NCI-H446 (cell line): ENCODE data around the gene DTWD2.
A peak's percentile ranks its signal among the peaks of the same experiment; 100 is the strongest.
"Not testable (repeated sequence)": the region's sequence is repeated elsewhere in the genome, so short reads cannot be mapped to it uniquely, and the experiment has no call there.

Source experiments
- DNase-seq, 2 experiments: peaks; one replicate each; lab custom pipeline; 2025; lab: John Stamatoyannopoulos, UW

Gene DTWD2

GRCh38 chr5:118987988-118988865 is at the start of gene DTWD2:
DTWD2 (minus strand) TSS chr5:118988547; CDS start chr5:118988511, 36 bp downstream.
- peak; percentile 88 to 97 for DNase-seq

DNA sequence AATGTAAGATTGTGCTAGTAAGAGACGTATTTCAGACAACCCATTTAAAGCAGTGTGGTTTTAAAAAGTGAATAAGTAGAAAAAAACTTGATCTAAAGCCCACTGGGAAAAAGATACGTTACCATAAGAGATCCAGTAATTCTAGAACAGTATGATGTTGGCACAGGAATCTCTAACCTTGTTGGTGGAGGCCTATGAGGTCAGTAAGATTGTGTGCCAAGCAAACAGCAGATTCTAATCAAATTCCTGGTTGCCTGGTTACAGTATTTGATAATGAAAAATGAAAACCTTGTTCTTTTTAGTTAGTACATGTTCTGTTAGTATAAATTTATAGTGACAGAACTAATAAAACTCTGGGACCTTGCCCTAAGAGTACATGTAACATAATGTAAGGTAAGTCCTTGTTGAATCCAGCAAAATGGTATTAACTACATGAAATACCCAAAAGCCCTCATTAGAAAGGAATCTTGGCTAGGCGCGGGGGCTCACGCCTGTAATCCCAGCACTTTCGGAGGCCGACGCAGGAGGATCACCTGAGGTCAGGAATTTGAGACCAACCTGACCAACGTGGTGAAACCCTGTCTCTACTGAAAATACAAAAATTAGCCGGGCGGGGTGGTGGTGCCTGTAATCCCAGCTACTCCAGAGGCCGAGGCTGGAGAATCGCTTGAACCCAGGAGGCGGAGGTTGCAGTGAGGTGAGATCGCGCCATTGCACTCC is 49.3 kb upstream of the DTWD2 start:
- no peak for DNase-seq

DNA sequence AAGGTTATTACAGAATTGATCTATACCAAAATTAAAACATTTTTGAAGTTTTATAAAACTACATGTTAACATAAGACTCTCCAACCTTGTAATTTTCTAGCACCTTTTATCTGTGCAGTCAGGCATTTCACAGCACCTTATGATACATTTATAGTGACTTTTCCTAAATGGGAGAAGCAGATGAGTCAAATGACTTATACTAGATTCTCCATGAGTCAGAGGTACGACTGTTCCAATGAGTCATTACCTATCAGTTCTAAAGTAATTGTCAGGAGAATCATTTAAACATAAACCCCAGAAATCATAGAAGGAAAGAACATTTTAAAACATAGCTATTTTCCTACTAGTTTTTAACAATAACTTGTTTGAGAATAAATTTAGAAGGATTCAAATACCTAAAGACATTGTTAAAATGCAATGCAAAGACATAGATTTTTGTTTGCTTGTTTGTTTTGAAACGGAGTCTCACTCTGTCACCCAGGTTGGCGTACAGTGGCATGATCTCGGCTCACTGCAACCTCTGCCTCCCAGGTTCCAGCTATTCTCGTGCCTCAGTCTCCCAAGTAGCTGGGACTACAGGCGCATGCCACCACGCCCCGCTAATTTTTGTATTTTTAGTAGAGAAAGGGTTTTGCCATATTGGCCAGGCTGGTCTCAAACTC is 47.9 kb upstream of the DTWD2 start:
- DNase-seq, result no peak

GRCh38 chr5:119033135-119033534 is 44.8 kb upstream of the DTWD2 start:
- DNase-seq, result no peak

DNA sequence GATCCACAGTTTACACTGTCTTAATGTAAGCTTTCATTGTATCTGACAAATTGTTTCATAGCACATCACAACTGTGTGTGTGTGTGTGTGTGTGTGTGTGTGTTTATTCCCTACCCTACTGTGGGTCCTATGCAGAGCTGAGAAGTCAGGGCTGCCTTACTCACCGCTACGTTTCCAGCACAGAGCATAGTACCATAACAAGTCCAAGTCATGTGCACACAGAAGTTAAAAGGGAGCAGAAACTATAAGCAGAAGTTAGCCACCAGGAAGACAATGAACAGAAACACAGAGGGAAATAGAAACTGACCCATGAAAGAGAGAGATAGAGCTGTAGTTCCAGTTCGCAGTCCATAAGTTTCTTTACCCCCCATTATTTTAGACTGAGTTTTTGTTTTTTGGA is 44.3 kb upstream of the DTWD2 start:
- no peak for DNase-seq

- no peak for DNase-seq
These were observed 43.6 kb upstream of the DTWD2 start for GRCh38 chr5:119031905-119032304.

GRCh38 chr5:119031011-119031886 is 42.9 kb upstream of the DTWD2 start:
- DNase-seq, result no peak

- no peak for DNase-seq
These were observed 40.2 kb upstream of the DTWD2 start for GRCh38 chr5:119028575-119028974.

DNA sequence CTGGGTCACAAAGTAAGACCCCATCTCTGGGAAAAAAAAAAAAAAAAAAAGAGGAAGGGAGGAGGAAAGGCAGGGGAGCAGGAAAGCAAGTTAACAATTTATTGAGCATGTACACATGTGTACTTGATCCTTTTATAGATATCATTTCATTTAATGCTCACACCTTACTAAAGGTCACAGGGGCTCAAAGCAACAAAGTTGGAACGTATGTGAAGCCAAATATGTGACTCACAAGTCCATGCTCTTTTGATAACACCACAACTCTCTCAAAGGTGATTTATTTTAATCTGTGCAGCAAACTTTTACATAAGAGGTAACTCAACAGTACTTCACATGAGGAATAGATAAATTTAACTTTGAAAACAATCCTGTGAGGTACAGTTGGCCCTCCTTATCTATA is 34.4 kb upstream of the DTWD2 start:
- DNase-seq, result no peak

GRCh38 chr5:119022017-119022745 is 33.8 kb upstream of the DTWD2 start:
- peak in 1 of 2 experiments; percentile 29 for DNase-seq

- no peak for DNase-seq
These were observed 32.9 kb upstream of the DTWD2 start for GRCh38 chr5:119021149-119021732.

DNA sequence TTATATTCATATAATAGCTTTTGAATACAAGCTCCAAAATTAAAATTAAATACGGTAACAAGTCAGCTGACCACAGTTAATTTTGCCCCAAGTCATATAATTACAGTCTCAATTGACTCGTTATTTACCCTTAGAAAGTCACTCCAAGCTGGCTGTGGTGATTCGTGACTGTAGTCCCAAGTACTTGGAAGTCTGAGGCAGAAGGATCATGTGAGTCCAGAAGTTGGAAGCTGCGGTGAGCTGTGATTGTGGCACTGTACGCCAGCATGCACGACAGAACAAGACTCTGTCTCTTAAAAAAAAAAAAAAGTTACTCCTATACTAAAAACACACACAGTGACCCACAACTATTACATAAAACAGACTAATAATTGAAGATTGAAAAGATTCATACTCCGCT is 31.6 kb upstream of the DTWD2 start:
- DNase-seq, result no peak

- no peak for DNase-seq
These were observed 31.2 kb upstream of the DTWD2 start for GRCh38 chr5:119019501-119019900.

- no peak for DNase-seq
These were observed 29.6 kb upstream of the DTWD2 start for GRCh38 chr5:119017994-119018393.

- DNase-seq, result no peak
These were observed 27.9 kb upstream of the DTWD2 start for GRCh38 chr5:119016125-119016774.

GRCh38 chr5:119011186-119011585 is 22.8 kb upstream of the DTWD2 start:
- no peak for DNase-seq

- no peak for DNase-seq
These were observed 21.9 kb upstream of the DTWD2 start for GRCh38 chr5:119010206-119010605.

GRCh38 chr5:119009131-119009530 is 20.8 kb upstream of the DTWD2 start:
- DNase-seq, result no peak

DNA sequence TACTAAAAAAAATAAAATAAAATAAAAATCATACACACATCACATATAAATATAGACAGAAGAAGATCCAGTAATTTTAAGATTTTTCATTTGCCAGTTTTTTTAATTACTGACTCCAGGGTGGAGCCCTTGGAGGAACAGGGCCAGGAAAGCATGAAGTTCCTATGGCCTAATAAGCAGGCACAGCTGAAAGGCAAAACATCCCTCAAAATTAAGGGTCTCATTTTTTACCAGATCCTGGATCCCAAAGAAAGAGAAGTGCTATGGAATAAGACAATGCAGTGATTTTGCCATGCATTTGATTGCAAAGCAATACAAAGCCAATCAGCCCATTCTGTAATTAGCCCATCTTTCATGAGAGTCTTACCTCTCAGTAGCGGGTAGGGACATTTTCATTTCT is 11.3 kb upstream of the DTWD2 start:
- DNase-seq, result no peak

- not testable (repeated sequence) for DNase-seq
These were observed 10.5 kb upstream of the DTWD2 start for GRCh38 chr5:118998861-118999260.
